C4-2B (cell line): ENCODE results near the gene RAB8B.

Experiments
- ZFX ChIP-seq: fragments of 450-650 bp; IDR thresholded peaks from 2 replicates; pipeline ENCODE4 v1.6.1; 2017
- TF ChIP-seq, protein P1 (sequence below): fragments of 450-650 bp; conservative IDR thresholded peaks from 2 replicates; pipeline ENCODE4 v1.5.1; 2017; ENCODE audit warnings: mild to moderate bottlenecking

DNA sequence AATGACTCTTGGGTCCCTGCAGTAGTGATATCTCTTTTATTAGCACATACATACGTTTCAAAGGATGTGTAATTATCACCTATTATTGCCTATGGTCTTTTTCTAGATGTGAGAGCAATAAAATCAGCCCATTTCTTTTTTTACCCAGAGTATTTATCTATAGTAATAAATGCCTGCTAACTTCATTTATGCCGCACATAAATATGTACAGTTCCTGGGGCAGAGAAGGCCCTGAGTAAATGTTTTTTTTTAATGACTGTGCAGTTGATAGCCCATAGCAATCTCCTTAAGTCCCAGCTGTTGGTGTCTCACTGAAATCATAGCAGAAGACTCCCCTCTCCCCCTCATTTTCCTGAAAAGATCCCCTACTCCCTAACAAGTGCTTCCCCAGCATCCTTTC, 16.7 kb downstream of the RAB8B start:
- TF ChIP-seq, protein P1, sequence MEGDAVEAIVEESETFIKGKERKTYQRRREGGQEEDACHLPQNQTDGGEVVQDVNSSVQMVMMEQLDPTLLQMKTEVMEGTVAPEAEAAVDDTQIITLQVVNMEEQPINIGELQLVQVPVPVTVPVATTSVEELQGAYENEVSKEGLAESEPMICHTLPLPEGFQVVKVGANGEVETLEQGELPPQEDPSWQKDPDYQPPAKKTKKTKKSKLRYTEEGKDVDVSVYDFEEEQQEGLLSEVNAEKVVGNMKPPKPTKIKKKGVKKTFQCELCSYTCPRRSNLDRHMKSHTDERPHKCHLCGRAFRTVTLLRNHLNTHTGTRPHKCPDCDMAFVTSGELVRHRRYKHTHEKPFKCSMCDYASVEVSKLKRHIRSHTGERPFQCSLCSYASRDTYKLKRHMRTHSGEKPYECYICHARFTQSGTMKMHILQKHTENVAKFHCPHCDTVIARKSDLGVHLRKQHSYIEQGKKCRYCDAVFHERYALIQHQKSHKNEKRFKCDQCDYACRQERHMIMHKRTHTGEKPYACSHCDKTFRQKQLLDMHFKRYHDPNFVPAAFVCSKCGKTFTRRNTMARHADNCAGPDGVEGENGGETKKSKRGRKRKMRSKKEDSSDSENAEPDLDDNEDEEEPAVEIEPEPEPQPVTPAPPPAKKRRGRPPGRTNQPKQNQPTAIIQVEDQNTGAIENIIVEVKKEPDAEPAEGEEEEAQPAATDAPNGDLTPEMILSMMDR, result no peak
- TF ChIP-seq ZFX, result no peak
